Rectal smooth muscle tissue (tissue), 1 donor: ENCODE measurements around the gene TMEM217.

ENCODE experiments used
- H3K27ac ChIP-seq: one replicate; pipeline ENCODE4 v1.7.0; 2013; ENCODE audit warnings: low read depth, low read length, inconsistent platforms
- H3K27me3 ChIP-seq: one replicate; pipeline ENCODE4 v1.7.0; 2013; ENCODE audit warnings: low read length; ENCODE audit not compliant: control insufficient read depth, insufficient read depth
- H3K36me3 ChIP-seq: one replicate; pipeline ENCODE4 v1.7.0; 2013; ENCODE audit warnings: low read length; ENCODE audit not compliant: control insufficient read depth, insufficient read depth
- H3K4me1 ChIP-seq: one replicate; pipeline ENCODE4 v1.7.0; 2013; ENCODE audit warnings: low read length; ENCODE audit not compliant: control insufficient read depth, insufficient read depth
- H3K4me3 ChIP-seq: one replicate; pipeline ENCODE4 v1.7.0; 2013; ENCODE audit warnings: low read length
- H3K9ac ChIP-seq: one replicate; pipeline ENCODE4 v1.7.0; 2013; ENCODE audit warnings: low read length

TMEM217 gene

GRCh38 chr6:37218061-37218460 is 39.9 kb downstream of the TMEM217 start:
- H3K36me3 ChIP-seq = no peaks in the 10 kb centered on the region
- peaks cover 4% of the 10 kb centered on the region for H3K4me1 ChIP-seq
- no peak overlapping the region for H3K4me3 ChIP-seq
- H3K9ac ChIP-seq = no peak overlapping the region
- H3K27ac ChIP-seq = no peak overlapping the region
- H3K27me3 ChIP-seq = no peaks in the 10 kb centered on the region

DNA sequence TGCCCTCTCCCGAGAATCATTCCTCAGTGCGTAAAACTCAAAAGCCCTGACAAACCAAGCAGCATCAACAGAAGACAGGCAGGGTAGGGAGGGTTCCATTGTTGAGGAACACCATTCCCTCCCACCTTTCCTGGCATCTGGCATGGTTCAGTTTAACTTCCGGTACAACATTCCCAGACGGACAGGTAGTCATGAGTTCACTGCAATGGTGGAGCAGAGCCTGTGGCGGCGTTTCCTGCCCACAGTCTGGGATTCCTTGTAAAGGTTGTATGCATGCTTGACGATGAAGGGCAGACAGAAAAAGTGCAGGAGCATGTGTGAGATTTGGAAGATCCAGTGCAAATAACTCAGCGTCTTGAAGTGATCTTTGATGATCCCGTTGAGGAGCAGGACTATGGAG is 45.7 kb downstream of the TMEM217 start:
- no peaks in the 10 kb centered on the region for H3K27me3 ChIP-seq
- no peak overlapping the region for H3K9ac ChIP-seq
- no peak overlapping the region for H3K27ac ChIP-seq
- H3K4me3 ChIP-seq = no peak overlapping the region
- H3K4me1 ChIP-seq = no peaks in the 10 kb centered on the region
- no peaks in the 10 kb centered on the region for H3K36me3 ChIP-seq

DNA sequence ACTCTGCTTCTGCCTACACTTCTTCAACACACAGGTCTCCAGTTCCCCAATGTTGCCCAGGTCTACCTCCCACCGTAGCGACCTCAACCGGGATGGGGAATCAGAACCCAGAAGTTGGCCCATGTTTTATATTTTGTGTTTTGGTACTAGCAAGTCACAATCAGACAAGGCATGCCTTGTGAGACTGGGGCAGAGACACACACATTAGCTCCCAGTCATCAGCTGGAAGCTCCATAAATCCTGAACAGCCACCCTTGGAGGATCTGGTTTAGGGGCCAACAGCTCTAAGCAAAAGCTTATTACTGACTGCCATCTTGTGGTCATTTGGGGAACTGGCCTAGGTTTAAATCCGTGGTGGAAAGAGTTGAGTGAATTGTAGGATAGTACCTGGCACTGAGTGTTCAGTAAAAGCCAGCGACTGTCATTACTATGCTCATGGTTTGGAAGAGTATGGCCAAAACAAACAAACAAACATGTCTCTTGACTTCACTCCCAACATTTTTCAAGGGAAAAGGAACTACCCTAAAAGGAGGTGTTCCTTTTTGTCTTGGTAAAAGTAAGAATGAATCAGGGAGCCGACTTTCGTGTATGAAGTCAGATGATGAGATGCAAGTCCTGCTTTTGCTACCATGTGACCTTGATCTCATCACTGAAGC is 47.5 kb downstream of the TMEM217 start:
- Histone ChIP-seq H3K27me3 (no peaks in the 10 kb centered on the region), H3K4me1 (no peaks in the 10 kb centered on the region), H3K4me3 (no peak overlapping the region), H3K27ac (no peak overlapping the region), H3K9ac (no peak overlapping the region), H3K36me3 (no peaks in the 10 kb centered on the region)

DNA sequence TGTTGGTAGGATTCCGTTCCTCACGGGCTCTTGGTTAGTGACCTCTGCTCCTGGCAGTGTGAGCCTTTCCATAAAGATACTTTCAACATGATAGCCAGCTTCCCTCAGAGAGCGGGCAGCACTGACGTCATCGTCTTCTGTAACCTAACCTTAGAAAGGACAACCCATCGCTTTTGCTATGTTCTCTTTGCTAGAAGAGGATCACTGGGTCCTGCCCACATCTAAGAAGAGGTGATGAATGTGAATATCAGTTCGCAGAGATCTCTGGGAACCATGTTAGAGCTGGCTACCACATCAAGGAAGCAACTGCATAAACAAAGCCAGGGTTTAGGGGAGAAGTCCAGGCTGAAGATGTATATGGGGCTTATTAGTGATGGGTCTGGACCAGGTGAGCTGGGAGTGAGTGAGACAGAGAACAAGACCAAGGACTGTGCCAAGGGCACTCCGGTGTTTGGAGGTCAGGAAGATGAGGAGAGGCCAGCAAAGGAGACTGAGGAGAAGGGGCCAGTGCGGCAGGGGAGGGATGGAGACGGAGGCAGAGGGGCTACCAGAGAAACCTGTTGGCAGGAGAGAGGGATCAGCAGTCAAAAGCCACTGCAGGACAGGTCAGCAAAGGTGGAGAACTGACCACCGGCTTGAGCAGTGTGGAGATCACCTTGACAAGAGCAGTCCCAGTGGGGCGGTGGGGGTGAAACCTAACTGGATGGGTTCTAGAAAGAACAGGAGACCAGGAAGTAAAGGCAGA is 48.3 kb downstream of the TMEM217 start:
- H3K36me3 ChIP-seq = no peaks in the 10 kb centered on the region
- H3K4me3 ChIP-seq = no peak overlapping the region
- H3K27me3 ChIP-seq = no peaks in the 10 kb centered on the region
- H3K4me1 ChIP-seq = no peaks in the 10 kb centered on the region
- no peak overlapping the region for H3K9ac ChIP-seq
- no peak overlapping the region for H3K27ac ChIP-seq

DNA sequence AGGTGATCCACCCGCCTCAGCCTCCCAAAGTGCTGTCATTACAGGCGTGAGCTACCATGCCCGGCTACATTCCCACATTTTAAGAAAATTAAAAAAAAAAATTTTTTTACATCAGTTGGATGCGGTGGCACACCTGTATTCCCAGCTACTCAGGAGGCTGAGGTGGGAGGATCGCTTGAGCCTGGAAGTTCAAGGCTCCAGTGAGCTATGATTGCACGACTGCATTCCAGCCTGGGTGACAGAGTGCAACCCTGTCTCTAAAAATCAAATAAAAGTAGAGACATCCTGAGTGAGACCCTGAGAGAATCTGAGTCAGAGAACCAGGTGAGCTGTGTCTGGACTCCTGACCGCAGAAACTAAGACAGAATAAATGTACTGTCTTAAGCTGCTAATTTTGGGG is 49.2 kb downstream of the TMEM217 start:
- Histone ChIP-seq H3K9ac (no peak overlapping the region), H3K27ac (no peak overlapping the region), H3K4me1 (no peaks in the 10 kb centered on the region), H3K27me3 (no peaks in the 10 kb centered on the region), H3K36me3 (no peaks in the 10 kb centered on the region), H3K4me3 (no peak overlapping the region)

DNA sequence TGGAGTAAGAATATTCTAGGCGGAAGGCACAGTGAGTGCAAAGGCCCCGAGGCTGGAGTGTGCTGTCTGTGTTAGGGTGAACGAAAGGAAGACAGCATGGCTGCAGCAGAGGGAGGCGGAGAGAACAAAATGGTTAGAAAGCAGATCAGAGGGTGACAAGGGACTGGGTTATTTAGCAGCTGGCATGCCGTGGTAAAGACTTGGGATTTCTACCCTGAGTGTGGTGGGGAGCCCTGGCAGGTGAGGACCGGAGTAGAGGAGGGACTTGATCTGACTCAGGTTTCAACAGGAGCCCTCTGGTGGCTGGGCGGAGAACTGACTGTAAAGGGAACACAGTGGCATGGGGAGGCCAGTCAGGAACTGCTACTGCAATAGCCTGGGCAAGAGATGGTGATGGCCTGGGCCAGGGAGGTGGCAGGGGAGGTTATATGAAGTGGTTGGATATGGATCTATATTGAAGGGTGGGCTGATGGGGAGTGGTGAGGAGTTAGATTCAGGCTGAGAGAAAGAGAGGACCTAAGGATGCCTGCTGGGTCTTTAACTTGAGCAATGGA is 50.0 kb downstream of the TMEM217 start:
- H3K9ac ChIP-seq = no peak overlapping the region
- no peaks in the 10 kb centered on the region for H3K27me3 ChIP-seq
- H3K27ac ChIP-seq = no peak overlapping the region
- H3K36me3 ChIP-seq = no peaks in the 10 kb centered on the region
- no peak overlapping the region for H3K4me3 ChIP-seq
- H3K4me1 ChIP-seq = no peaks in the 10 kb centered on the region

- no peaks in the 10 kb centered on the region for H3K27me3 ChIP-seq
- H3K4me1 ChIP-seq = no peaks in the 10 kb centered on the region
- H3K27ac ChIP-seq = no peak overlapping the region
- H3K9ac ChIP-seq = no peak overlapping the region
- no peaks in the 10 kb centered on the region for H3K36me3 ChIP-seq
- no peak overlapping the region for H3K4me3 ChIP-seq
Measured at GRCh38 chr6:37206622-37207021, 51.3 kb downstream of the TMEM217 start.

DNA sequence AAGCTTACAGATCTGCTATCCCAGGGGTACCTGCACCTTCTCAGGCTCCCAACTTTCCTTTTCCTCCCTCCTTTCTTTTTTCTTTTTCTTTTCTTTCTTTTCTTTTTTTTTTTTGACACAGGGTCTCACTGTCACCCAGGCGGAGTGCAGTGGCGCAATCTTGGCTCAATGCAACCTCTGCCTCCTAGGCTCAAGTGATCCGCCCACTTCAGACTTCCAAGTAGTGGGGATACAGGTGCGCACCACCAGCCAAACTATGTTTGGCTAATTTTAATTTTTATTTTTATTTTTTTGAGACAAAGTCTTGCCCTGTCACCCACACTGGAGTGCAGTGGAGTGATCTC is 52.0 kb downstream of the TMEM217 start:
- H3K4me1 ChIP-seq = no peaks in the 10 kb centered on the region
- H3K4me3 ChIP-seq = no peak overlapping the region
- no peak overlapping the region for H3K9ac ChIP-seq
- H3K27ac ChIP-seq = no peak overlapping the region
- H3K36me3 ChIP-seq = no peaks in the 10 kb centered on the region
- H3K27me3 ChIP-seq = no peaks in the 10 kb centered on the region

GRCh38 chr6:37205175-37205996 is 52.6 kb downstream of the TMEM217 start:
- no peaks in the 10 kb centered on the region for H3K36me3 ChIP-seq
- H3K27ac ChIP-seq = no peak overlapping the region
- no peaks in the 10 kb centered on the region for H3K4me1 ChIP-seq
- H3K9ac ChIP-seq = no peak overlapping the region
- no peaks in the 10 kb centered on the region for H3K27me3 ChIP-seq
- H3K4me3 ChIP-seq = no peak overlapping the region

- Histone ChIP-seq H3K4me1 (no peaks in the 10 kb centered on the region), H3K9ac (no peak overlapping the region), H3K36me3 (no peaks in the 10 kb centered on the region), H3K4me3 (no peak overlapping the region), H3K27me3 (no peaks in the 10 kb centered on the region), H3K27ac (no peak overlapping the region)
Measured at GRCh38 chr6:37204014-37204751, 53.8 kb downstream of the TMEM217 start.

DNA sequence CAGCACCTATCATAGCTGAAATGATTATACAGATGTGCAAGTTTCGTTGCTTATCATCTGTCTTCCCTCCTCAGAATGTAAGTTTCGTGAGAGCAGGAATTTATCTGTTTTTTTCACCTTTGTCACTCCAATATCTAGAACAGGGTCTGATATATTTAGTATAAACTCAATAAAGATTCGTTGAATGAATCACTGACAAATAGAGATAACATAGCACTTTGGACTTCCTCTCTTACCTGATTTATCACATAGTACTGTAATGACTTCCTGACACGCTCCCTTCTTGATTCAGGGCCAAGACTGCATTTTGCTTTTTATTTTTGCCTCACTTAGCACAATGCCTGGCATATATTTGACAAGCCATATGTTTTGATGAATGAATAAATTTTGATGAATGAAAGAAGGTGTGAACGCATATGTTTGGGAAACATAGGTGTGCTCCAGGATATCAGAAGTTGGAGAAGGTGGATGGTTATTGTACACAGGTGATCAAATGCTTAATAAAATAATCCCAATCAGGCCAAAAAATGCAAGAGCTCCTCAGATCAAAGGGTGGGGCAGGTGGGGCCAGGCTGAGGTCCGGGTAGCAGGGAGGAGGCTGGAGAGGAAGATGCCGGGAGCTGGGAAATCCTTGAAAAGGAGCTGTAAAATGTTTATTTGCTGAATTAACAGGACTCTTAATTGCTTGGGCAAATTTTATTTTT is 55.0 kb downstream of the TMEM217 start:
- Histone ChIP-seq H3K4me1 (no peaks in the 10 kb centered on the region), H3K27ac (no peak overlapping the region), H3K4me3 (no peak overlapping the region), H3K9ac (no peak overlapping the region), H3K27me3 (no peaks in the 10 kb centered on the region), H3K36me3 (no peaks in the 10 kb centered on the region)
